ACC112 (cell line): ENCODE measurements around the gene GRID2.

Experiments
- H2AFZ ChIP-seq: fragments of 200-600 bp; sonication (generic); one replicate; pipeline ENCODE4 v1.6.0; 2017; ENCODE audit warnings: antibody characterized with exemption, low read length; ENCODE audit not compliant: unreplicated experiment
- H3K27ac ChIP-seq: fragments of 200-600 bp; sonication (generic); 2 replicates; pipeline ENCODE4 v1.5.1; 2014; ENCODE audit warnings: low read depth, mild to moderate bottlenecking, antibody characterized with exemption, low read length, moderate library complexity
- H3K27me3 ChIP-seq: fragments of 200-600 bp; sonication (generic); 2 replicates; pipeline ENCODE4 v1.6.1; 2014; ENCODE audit warnings: mild to moderate bottlenecking, antibody characterized with exemption, low read length, moderate library complexity, mixed read lengths; ENCODE audit not compliant: insufficient read depth
- H3K36me3 ChIP-seq: fragments of 200-600 bp; sonication (generic); 2 replicates; pipeline ENCODE4 v1.6.1; 2016; ENCODE audit warnings: mild to moderate bottlenecking, antibody characterized with exemption, low read length, moderate library complexity, mixed read lengths; ENCODE audit not compliant: insufficient read depth
- H3K4me1 ChIP-seq: fragments of 200-600 bp; sonication (generic); one replicate; pipeline ENCODE4 v1.6.1; 2016; ENCODE audit warnings: low read length, mixed read lengths; ENCODE audit not compliant: insufficient read depth, unreplicated experiment, control insufficient read depth
- H3K4me3 ChIP-seq: fragments of 200-600 bp; sonication (generic); 2 replicates; pipeline ENCODE4 v1.5.1; 2014; ENCODE audit warnings: mild to moderate bottlenecking, low read depth, low read length
- H3K79me2 ChIP-seq: fragments of 200-600 bp; sonication (generic); one replicate; pipeline ENCODE4 v1.6.0; 2016; ENCODE audit warnings: low read length; ENCODE audit not compliant: control insufficient read depth, unreplicated experiment, insufficient read depth

Gene GRID2

GRCh38 chr4:93501946-93502345 is 1198.2 kb downstream of the GRID2 start:
- Histone ChIP-seq H3K79me2 (no peaks in the 10 kb centered on the region), H3K36me3 (no peaks in the 10 kb centered on the region), H3K27ac (no peak overlapping the region), H3K4me1 (no peaks in the 10 kb centered on the region), H2AFZ (no peak overlapping the region), H3K4me3 (no peak overlapping the region), H3K27me3 (no peaks in the 10 kb centered on the region)

GRCh38 chr4:93502991-93503390 is 1199.2 kb downstream of the GRID2 start:
- Histone ChIP-seq H3K79me2 (no peaks in the 10 kb centered on the region), H3K36me3 (no peaks in the 10 kb centered on the region), H2AFZ (no peak overlapping the region), H3K27me3 (no peaks in the 10 kb centered on the region), H3K4me3 (no peak overlapping the region), H3K4me1 (no peaks in the 10 kb centered on the region), H3K27ac (no peak overlapping the region)

- H2AFZ ChIP-seq = no peak overlapping the region
- H3K27me3 ChIP-seq = no peaks in the 10 kb centered on the region
- H3K4me1 ChIP-seq = no peaks in the 10 kb centered on the region
- no peaks in the 10 kb centered on the region for H3K36me3 ChIP-seq
- H3K79me2 ChIP-seq = no peaks in the 10 kb centered on the region
- H3K27ac ChIP-seq = no peak overlapping the region
- no peak overlapping the region for H3K4me3 ChIP-seq
Measured at GRCh38 chr4:93513851-93514250, 1210.1 kb downstream of the GRID2 start.

- Histone ChIP-seq H3K36me3 (no peaks in the 10 kb centered on the region), H3K27ac (no peak overlapping the region), H3K79me2 (no peaks in the 10 kb centered on the region), H3K4me1 (no peaks in the 10 kb centered on the region), H2AFZ (no peak overlapping the region), H3K27me3 (no peaks in the 10 kb centered on the region), H3K4me3 (no peak overlapping the region)
Measured at GRCh38 chr4:93515208-93515607, 1211.4 kb downstream of the GRID2 start.

GRCh38 chr4:93529692-93530372 is 1226.1 kb downstream of the GRID2 start:
- no peaks in the 10 kb centered on the region for H3K36me3 ChIP-seq
- no peaks in the 10 kb centered on the region for H3K27me3 ChIP-seq
- no peak overlapping the region for H3K4me3 ChIP-seq
- no peak overlapping the region for H3K27ac ChIP-seq
- H3K4me1 ChIP-seq = no peaks in the 10 kb centered on the region
- H3K79me2 ChIP-seq = no peaks in the 10 kb centered on the region
- no peak overlapping the region for H2AFZ ChIP-seq

GRCh38 chr4:93532234-93532633 is 1228.5 kb downstream of the GRID2 start:
- H3K4me1 ChIP-seq = no peaks in the 10 kb centered on the region
- H3K27me3 ChIP-seq = no peaks in the 10 kb centered on the region
- H3K36me3 ChIP-seq = no peaks in the 10 kb centered on the region
- H3K4me3 ChIP-seq = no peak overlapping the region
- H3K79me2 ChIP-seq = no peaks in the 10 kb centered on the region
- no peak overlapping the region for H3K27ac ChIP-seq
- H2AFZ ChIP-seq = no peak overlapping the region

GRCh38 chr4:93540562-93540961 is 1236.8 kb downstream of the GRID2 start:
- no peaks in the 10 kb centered on the region for H3K79me2 ChIP-seq
- H3K4me3 ChIP-seq = no peak overlapping the region

GRCh38 chr4:93561842-93562241 is 1258.1 kb downstream of the GRID2 start:
- Histone ChIP-seq H3K79me2 (no peaks in the 10 kb centered on the region), H3K36me3 (no peaks in the 10 kb centered on the region), H3K27ac (no peak overlapping the region), H3K4me3 (no peak overlapping the region), H2AFZ (no peak overlapping the region), H3K4me1 (no peaks in the 10 kb centered on the region), H3K27me3 (no peaks in the 10 kb centered on the region)

More at GRCh38 chr4:93540562-93540961, 1236.8 kb downstream of the GRID2 start:
- no peaks in the 10 kb centered on the region for H3K4me1 ChIP-seq
- no peaks in the 10 kb centered on the region for H3K36me3 ChIP-seq
- no peaks in the 10 kb centered on the region for H3K27me3 ChIP-seq
- H2AFZ ChIP-seq = no peak overlapping the region
- H3K27ac ChIP-seq = no peak overlapping the region

- Histone ChIP-seq H2AFZ (no peak overlapping the region), H3K27ac (no peak overlapping the region), H3K36me3 (no peaks in the 10 kb centered on the region), H3K4me1 (no peaks in the 10 kb centered on the region), H3K27me3 (no peaks in the 10 kb centered on the region), H3K79me2 (no peaks in the 10 kb centered on the region), H3K4me3 (no peak overlapping the region)
Measured at GRCh38 chr4:93568758-93569157, 1265.0 kb downstream of the GRID2 start.

- H3K36me3 ChIP-seq = no peaks in the 10 kb centered on the region
- no peak overlapping the region for H2AFZ ChIP-seq
- no peak overlapping the region for H3K27ac ChIP-seq
- no peaks in the 10 kb centered on the region for H3K27me3 ChIP-seq
- no peak overlapping the region for H3K4me3 ChIP-seq
- no peaks in the 10 kb centered on the region for H3K4me1 ChIP-seq
- no peaks in the 10 kb centered on the region for H3K79me2 ChIP-seq
Measured at GRCh38 chr4:93573285-93573684, 1269.5 kb downstream of the GRID2 start.

GRCh38 chr4:93578942-93579341 is 1275.2 kb downstream of the GRID2 start:
- no peaks in the 10 kb centered on the region for H3K4me1 ChIP-seq
- no peaks in the 10 kb centered on the region for H3K79me2 ChIP-seq
- H3K27me3 ChIP-seq = no peaks in the 10 kb centered on the region
- no peak overlapping the region for H3K4me3 ChIP-seq
- H3K27ac ChIP-seq = no peak overlapping the region
- no peaks in the 10 kb centered on the region for H3K36me3 ChIP-seq
- H2AFZ ChIP-seq = no peak overlapping the region
